Smooth muscle cell (in vitro differentiated cells): Measurements from ENCODE around the gene GGA1. TPM values are rescaled to one million over a fixed set of nuclear protein-coding genes. Genes with fewer than 3 reads are reported as not detected.

Source experiments
- DNase-seq: peaks from one replicate; lab custom pipeline; 2025; ENCODE audit not compliant: unreplicated experiment; lab: John Stamatoyannopoulos, UW
- H2AFZ ChIP-seq: fragments of 200-600 bp; sonication (generic); 2 replicates; pipeline ENCODE4 v1.6.0; 2016; ENCODE audit warnings: antibody characterized with exemption, low read depth, mild to moderate bottlenecking
- H3F3A ChIP-seq: fragments of 200-600 bp; sonication (generic); 2 replicates; pipeline ENCODE4 v1.6.0; 2017; ENCODE audit warnings: antibody characterized with exemption, low read depth
- H3K27ac ChIP-seq: fragments of 200-600 bp; sonication (generic); 2 replicates; pipeline ENCODE4 v1.5.1; 2016; ENCODE audit warnings: low read depth, mild to moderate bottlenecking
- H3K27me3 ChIP-seq: fragments of 200-600 bp; sonication (generic); 2 replicates; pipeline ENCODE4 v1.6.1; 2016; ENCODE audit warnings: low read depth, mild to moderate bottlenecking
- H3K36me3 ChIP-seq: fragments of 200-600 bp; sonication (generic); 2 replicates; pipeline ENCODE4 v1.5.1; 2016; ENCODE audit warnings: low read depth
- H3K4me1 ChIP-seq: fragments of 200-600 bp; sonication (generic); 2 replicates; pipeline ENCODE4 v1.5.1; 2016; ENCODE audit warnings: low read depth
- H3K4me2 ChIP-seq: fragments of 200-600 bp; sonication (generic); 2 replicates; pipeline ENCODE4 v1.6.0; 2016; ENCODE audit warnings: mild to moderate bottlenecking
- H3K4me3 ChIP-seq: fragments of 200-600 bp; sonication (generic); 2 replicates; pipeline ENCODE4 v1.5.1; 2016; ENCODE audit warnings: mild to moderate bottlenecking
- H3K79me2 ChIP-seq: fragments of 200-600 bp; sonication (generic); 2 replicates; pipeline ENCODE4 v1.6.0; 2016; ENCODE audit warnings: low read depth, mild to moderate bottlenecking
- H3K9ac ChIP-seq: fragments of 200-600 bp; sonication (generic); 2 replicates; pipeline ENCODE4 v1.6.0; 2016; ENCODE audit warnings: low read depth
- H3K9me3 ChIP-seq: fragments of 200-600 bp; sonication (generic); replicated peaks from 2 replicates; pipeline ENCODE4 v1.5.1; 2016; ENCODE audit warnings: low read depth
- H4K20me1 ChIP-seq: fragments of 200-600 bp; sonication (generic); 2 replicates; pipeline ENCODE4 v1.6.0; 2016; ENCODE audit warnings: low read depth
- CTCF ChIP-seq: fragments of 200-600 bp; sonication (generic); IDR thresholded peaks from 2 replicates; pipeline ENCODE4 v1.5.1; 2017; ENCODE audit warnings: borderline replicate concordance, mild to moderate bottlenecking, antibody characterized with exemption; ENCODE audit not compliant: insufficient read depth, poor library complexity, severe bottlenecking
- WGBS: methylation state at CpG from one replicate; pipeline ENCODE4 v1.1.7; 2016; ENCODE audit warnings: low lambda C conversion rate; 5-methylcytosine and 5-hydroxymethylcytosine counted together
- polyA plus RNA-seq: library from polyadenylated mRNA; unstranded; fragments of >200 nt; fragmentation: Nextera tagmentation; extraction: Ambion mirVana; gene quantifications from 2 replicates; pipeline ENCODE4 v1.2.1, GENCODE V29; 2016
- total RNA-seq: library from RNA; depleted of rRNA; stranded (reverse); fragments of >200 nt; gene quantifications from 2 replicates; pipeline ENCODE4 v1.2.3, GENCODE V29; 2014

Gene GGA1
- total and polyA plus RNA-seq, 2 experiments from 2014 or later = 15.6 to 44.0 TPM

- H3K4me2 ChIP-seq = no peak overlapping the region
- no peak overlapping the region for H3K4me3 ChIP-seq
- H3K36me3 ChIP-seq = no peaks in the 10 kb centered on the region
- H3K9ac ChIP-seq = no peak overlapping the region
- TF ChIP-seq CTCF = no peak
- H3K4me1 ChIP-seq = no peaks in the 10 kb centered on the region
- 90% methylated on average over 5 of the region's 5 CpGs for WGBS
- DNase-seq = no peak
- no peaks in the 10 kb centered on the region for H3K9me3 ChIP-seq
- H3F3A ChIP-seq = peaks cover 5% of the 10 kb centered on the region
- peaks cover 5% of the 10 kb centered on the region for H4K20me1 ChIP-seq
- H2AFZ ChIP-seq = no peak overlapping the region
- no peak overlapping the region for H3K27ac ChIP-seq
- no peaks in the 10 kb centered on the region for H3K79me2 ChIP-seq
- no peaks in the 10 kb centered on the region for H3K27me3 ChIP-seq
Measured at GRCh38 chr22:37578002-37578401, 30.6 kb upstream of the GGA1 start.

- Histone ChIP-seq H3K27ac (no peak overlapping the region), H3K4me3 (no peak overlapping the region)
- WGBS = 82% methylated on average over 9 of the region's 9 CpGs
Measured at GRCh38 chr22:37581504-37581903, 27.1 kb upstream of the GGA1 start.

GRCh38 chr22:37582526-37582925, 26.1 kb upstream of the GGA1 start:
- no peak overlapping the region for H3K4me3 ChIP-seq
- H3K9me3 ChIP-seq = no peaks in the 10 kb centered on the region
- no peaks in the 10 kb centered on the region for H3K4me1 ChIP-seq
- DNase-seq = no peak
- WGBS = 84% methylated on average over 4 of the region's 4 CpGs
- H3K9ac ChIP-seq = no peak overlapping the region
- no peaks in the 10 kb centered on the region for H3K27me3 ChIP-seq
- H3K4me2 ChIP-seq = no peak overlapping the region
- no peak for TF ChIP-seq CTCF
- H4K20me1 ChIP-seq = no peaks in the 10 kb centered on the region
- peaks cover 5% of the 10 kb centered on the region for H3F3A ChIP-seq
- no peaks in the 10 kb centered on the region for H3K36me3 ChIP-seq
- H3K79me2 ChIP-seq = no peaks in the 10 kb centered on the region
- H3K27ac ChIP-seq = no peak overlapping the region
- H2AFZ ChIP-seq = no peak overlapping the region

More at GRCh38 chr22:37581504-37581903, 27.1 kb upstream of the GGA1 start:
- Histone ChIP-seq H3K4me1 (no peaks in the 10 kb centered on the region), H3K79me2 (no peaks in the 10 kb centered on the region), H2AFZ (no peak overlapping the region), H3F3A (peaks cover 5% of the 10 kb centered on the region), H3K36me3 (no peaks in the 10 kb centered on the region), H3K9me3 (no peaks in the 10 kb centered on the region), H4K20me1 (no peaks in the 10 kb centered on the region), H3K9ac (no peak overlapping the region), H3K27me3 (no peaks in the 10 kb centered on the region), H3K4me2 (no peak overlapping the region)
- no peak for TF ChIP-seq CTCF
- no peak for DNase-seq

GRCh38 chr22:37588546-37589215, 20.0 kb upstream of the GGA1 start:
- H3K4me1 ChIP-seq = no peaks in the 10 kb centered on the region
- no peak for TF ChIP-seq CTCF
- H3K4me3 ChIP-seq = no peak overlapping the region
- no peaks in the 10 kb centered on the region for H3K27me3 ChIP-seq
- H3K79me2 ChIP-seq = no peaks in the 10 kb centered on the region
- no peaks in the 10 kb centered on the region for H3F3A ChIP-seq
- no peak for DNase-seq
- no peak overlapping the region for H3K4me2 ChIP-seq
- H3K27ac ChIP-seq = no peak overlapping the region
- H4K20me1 ChIP-seq = no peaks in the 10 kb centered on the region
- H2AFZ ChIP-seq = no peak overlapping the region
- 90% methylated on average over 11 of the region's 11 CpGs for WGBS
- H3K9ac ChIP-seq = no peak overlapping the region
- no peaks in the 10 kb centered on the region for H3K9me3 ChIP-seq
- H3K36me3 ChIP-seq = no peaks in the 10 kb centered on the region
